Uterus (tissue), 2 donors: Measurements from ENCODE around the gene PTPN1.

Experiments used
- POLR2A ChIP-seq, 2 donors: fragments of 450-650 bp; IDR thresholded peaks; one replicate each; pipeline ENCODE4 v1.6.1; 2016; ENCODE audit warnings: antibody characterized with exemption in 2 of 2, mild to moderate bottlenecking in 1 of 2, moderate library complexity in 1 of 2
- TF ChIP-seq, protein P1 (sequence below), 4 experiments: fragments of 200-600 bp in 2 of 4; fragments of 450-650 bp in 2 of 4; sonication (generic) in 2 of 4; IDR thresholded peaks; one replicate each; pipeline ENCODE4 v1.5.1; 2016 to 2019; ENCODE audit warnings: antibody characterized with exemption in 4 of 4, mild to moderate bottlenecking in 2 of 4, moderate library complexity in 1 of 4

DNA sequence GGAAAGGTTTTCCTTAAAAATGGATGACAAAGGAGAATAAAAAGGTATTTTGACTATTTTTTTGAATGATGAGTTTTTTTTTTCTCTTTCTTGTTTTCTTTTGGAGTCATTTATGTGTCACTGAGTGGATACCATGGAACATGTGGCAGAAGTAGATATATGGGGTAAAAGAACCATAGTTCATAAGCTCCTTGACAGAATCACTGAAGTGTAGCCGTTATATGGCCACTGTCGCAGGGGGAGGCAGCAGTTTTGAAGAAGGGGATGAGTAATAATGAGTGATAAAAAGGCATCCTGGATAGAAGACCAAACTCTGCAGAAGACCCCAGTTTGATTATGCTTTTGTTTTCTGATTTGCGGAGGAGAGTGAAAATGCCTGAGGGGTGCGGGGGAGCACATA lies 15.5 kb downstream of the PTPN1 start:
- TF ChIP-seq, protein P1, sequence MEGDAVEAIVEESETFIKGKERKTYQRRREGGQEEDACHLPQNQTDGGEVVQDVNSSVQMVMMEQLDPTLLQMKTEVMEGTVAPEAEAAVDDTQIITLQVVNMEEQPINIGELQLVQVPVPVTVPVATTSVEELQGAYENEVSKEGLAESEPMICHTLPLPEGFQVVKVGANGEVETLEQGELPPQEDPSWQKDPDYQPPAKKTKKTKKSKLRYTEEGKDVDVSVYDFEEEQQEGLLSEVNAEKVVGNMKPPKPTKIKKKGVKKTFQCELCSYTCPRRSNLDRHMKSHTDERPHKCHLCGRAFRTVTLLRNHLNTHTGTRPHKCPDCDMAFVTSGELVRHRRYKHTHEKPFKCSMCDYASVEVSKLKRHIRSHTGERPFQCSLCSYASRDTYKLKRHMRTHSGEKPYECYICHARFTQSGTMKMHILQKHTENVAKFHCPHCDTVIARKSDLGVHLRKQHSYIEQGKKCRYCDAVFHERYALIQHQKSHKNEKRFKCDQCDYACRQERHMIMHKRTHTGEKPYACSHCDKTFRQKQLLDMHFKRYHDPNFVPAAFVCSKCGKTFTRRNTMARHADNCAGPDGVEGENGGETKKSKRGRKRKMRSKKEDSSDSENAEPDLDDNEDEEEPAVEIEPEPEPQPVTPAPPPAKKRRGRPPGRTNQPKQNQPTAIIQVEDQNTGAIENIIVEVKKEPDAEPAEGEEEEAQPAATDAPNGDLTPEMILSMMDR (IDR thresholded peaks at IDR 0.05) = no peak
- TF ChIP-seq POLR2A (IDR thresholded peaks at IDR 0.05) = no peak
